Activated B cell treated with CpG ODN at 0.5 μM for 24 hours (primary cell): ENCODE results near the gene WNT7B. TPM values are rescaled to one million over a fixed set of nuclear protein-coding genes. Genes with fewer than 3 reads are reported as not detected.
A peak's percentile ranks its signal among the peaks of the same experiment; 100 is the strongest.

Experiments
- ATAC-seq: fragments of 200-7000 bp; cut with Tn5 transposase; one replicate; pipeline ENCODE4 v1.10.0; 2021; ENCODE audit warnings: low read depth, mild to moderate bottlenecking, moderate library complexity
- CTCF ChIA-PET: fragments of 350-600 bp; sonication (Branson Sonifier 250); formaldehyde crosslinking; loops from one replicate; lab custom pipeline; 2021; ENCODE audit warnings: antibody characterized with exemption; lab: Charles Lee
- POLR2A ChIA-PET: fragments of 350-600 bp; sonication (Branson Sonifier 250); formaldehyde crosslinking; loops from one replicate; lab custom pipeline; 2021; ENCODE audit warnings: antibody characterized with exemption; lab: Charles Lee
- DNase-seq: peaks from one replicate; pipeline ENCODE4 v3.0.0; 2022
- H3K27ac Mint-ChIP-seq: one replicate; pipeline ENCODE4 v1.8.0; 2020; ENCODE audit warnings: mixed read lengths
- H3K27me3 Mint-ChIP-seq: one replicate; pipeline ENCODE4 v1.8.0; 2021; ENCODE audit warnings: mixed read lengths
- H3K36me3 Mint-ChIP-seq: one replicate; pipeline ENCODE4 v1.8.0; 2021; ENCODE audit warnings: low read depth, mixed read lengths
- H3K4me1 Mint-ChIP-seq: one replicate; pipeline ENCODE4 v1.8.0; 2021; ENCODE audit warnings: mixed read lengths
- H3K4me3 Mint-ChIP-seq: one replicate; pipeline ENCODE4 v1.8.0; 2020; ENCODE audit warnings: mild to moderate bottlenecking, mixed read lengths
- H3K9me3 Mint-ChIP-seq: one replicate; pipeline ENCODE4 v1.8.0; 2020; ENCODE audit warnings: mixed read lengths
- intact Hi-C: fragments of 100-400 bp; cut with micrococcal nuclease; formaldehyde crosslinking; loops from one replicate; pipeline ENCODE4 v1.15.1; 2024
- total RNA-seq: library from RNA; stranded (reverse); gene quantifications from 2 replicates; pipeline ENCODE4 v1.2.3, GENCODE V29; 2022
- TF ChIP-seq, protein P1 (sequence below): fragments of 200-600 bp; IDR thresholded peaks from one replicate; pipeline ENCODE4 v1.8.0; 2022; ENCODE audit warnings: antibody characterized with exemption, mild to moderate bottlenecking

WNT7B gene
- total RNA-seq, 1 donor from 2014 or later: not detected

DNA sequence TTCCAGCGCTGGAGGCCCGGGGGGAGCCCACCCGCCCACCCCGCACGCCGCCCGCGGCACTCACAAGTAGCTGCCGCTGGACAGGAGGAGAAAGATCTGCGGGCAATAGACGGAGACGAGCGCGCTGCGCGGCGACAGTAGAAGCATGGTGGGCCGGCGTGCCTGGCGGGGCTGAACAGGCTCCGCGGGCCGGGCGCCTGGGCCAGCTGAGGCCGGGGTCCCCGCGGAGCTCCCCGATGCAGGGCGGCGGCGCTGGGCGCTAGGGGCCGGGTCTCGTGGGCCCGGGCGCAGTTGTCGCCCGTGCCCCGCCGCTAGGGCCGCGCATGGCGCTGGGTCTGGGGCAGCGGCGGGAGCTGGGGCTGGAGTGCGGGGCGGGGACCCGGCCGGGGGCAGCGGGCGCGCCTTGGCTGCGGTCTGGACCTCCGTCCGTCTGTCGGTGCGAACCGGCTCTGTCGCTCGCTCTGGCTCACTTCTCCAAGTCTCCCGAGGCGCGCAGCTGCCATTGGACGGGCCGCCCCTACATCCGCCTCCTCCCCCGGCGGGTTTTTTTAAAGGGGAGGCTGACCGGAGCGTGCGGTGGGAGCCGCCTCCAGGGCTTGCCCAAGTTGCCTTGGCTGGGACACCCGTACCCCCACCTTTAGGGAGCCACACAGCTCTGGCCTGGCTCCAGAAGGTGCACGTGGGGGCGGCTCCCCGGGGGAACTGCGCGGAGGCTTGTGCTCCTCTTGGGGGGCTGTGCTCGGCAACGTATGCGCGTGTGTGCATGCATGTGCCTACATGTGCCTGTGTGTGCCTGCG, 4.7 kb downstream of the WNT7B start:
- ChIA-PET POLR2A (no interaction called here), CTCF (no interaction called here)
- Mint-ChIP-seq H3K36me3 (no peaks in the 10 kb centered on the region), H3K27ac (no peak overlapping the region), H3K4me3 (no peak overlapping the region), H3K9me3 (no peaks in the 10 kb centered on the region), H3K4me1 (peaks cover 21% of the 10 kb centered on the region), H3K27me3 (peaks cover 47% of the 10 kb centered on the region)
- TF ChIP-seq, protein P1, sequence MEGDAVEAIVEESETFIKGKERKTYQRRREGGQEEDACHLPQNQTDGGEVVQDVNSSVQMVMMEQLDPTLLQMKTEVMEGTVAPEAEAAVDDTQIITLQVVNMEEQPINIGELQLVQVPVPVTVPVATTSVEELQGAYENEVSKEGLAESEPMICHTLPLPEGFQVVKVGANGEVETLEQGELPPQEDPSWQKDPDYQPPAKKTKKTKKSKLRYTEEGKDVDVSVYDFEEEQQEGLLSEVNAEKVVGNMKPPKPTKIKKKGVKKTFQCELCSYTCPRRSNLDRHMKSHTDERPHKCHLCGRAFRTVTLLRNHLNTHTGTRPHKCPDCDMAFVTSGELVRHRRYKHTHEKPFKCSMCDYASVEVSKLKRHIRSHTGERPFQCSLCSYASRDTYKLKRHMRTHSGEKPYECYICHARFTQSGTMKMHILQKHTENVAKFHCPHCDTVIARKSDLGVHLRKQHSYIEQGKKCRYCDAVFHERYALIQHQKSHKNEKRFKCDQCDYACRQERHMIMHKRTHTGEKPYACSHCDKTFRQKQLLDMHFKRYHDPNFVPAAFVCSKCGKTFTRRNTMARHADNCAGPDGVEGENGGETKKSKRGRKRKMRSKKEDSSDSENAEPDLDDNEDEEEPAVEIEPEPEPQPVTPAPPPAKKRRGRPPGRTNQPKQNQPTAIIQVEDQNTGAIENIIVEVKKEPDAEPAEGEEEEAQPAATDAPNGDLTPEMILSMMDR: no peak
- ATAC-seq (no peak), DNase-seq (no peak)
- intact Hi-C loops: no loop called here

DNA sequence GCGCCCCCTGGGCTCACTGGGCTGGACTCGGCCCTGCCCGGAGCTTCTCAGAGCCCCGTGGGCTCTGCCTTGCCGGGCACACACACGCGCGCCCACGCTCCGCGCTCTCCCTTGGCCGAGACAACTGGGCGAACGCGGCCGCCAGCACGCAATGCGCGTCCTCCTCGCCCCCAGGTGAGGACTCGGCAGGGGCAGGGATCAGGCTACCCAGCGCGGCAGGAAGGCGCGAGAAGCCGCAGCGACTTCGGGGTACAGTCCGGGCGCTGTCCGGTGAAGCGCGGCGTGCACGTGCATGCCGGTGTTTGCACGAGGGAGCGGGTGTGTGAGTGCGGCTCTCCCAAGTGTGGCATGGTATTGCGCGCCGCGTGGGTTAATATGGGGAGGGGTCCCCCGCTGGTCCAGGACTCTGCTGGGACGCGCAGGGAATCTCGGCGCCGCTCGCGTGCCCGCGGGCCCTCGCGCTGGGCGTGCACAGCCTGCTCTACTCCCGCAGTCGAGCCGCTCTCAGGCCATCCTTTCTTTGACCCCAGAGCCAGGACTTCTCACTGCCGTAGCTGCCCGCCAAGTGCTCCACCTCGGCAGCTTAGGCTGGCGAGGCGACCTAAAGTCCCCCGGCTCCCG, 5.4 kb downstream of the WNT7B start:
- no peaks in the 10 kb centered on the region for H3K9me3 Mint-ChIP-seq
- no peak overlapping the region for H3K27ac Mint-ChIP-seq
- TF ChIP-seq, protein P1: no peak
- no peak overlapping the region for H3K4me3 Mint-ChIP-seq
- no peaks in the 10 kb centered on the region for H3K36me3 Mint-ChIP-seq
- no peak for DNase-seq
- H3K4me1 Mint-ChIP-seq: peaks cover 21% of the 10 kb centered on the region
- intact Hi-C loops: no loop called here
- ATAC-seq: no peak
- ChIA-PET CTCF (no interaction called here), POLR2A (no interaction called here)
- peaks cover 47% of the 10 kb centered on the region for H3K27me3 Mint-ChIP-seq

- intact Hi-C loops: no loop called here
- peaks cover 18% of the 10 kb centered on the region for H3K4me1 Mint-ChIP-seq
Measured at GRCh38 chr22:45970705-45971407, 6.1 kb downstream of the WNT7B start.

DNA sequence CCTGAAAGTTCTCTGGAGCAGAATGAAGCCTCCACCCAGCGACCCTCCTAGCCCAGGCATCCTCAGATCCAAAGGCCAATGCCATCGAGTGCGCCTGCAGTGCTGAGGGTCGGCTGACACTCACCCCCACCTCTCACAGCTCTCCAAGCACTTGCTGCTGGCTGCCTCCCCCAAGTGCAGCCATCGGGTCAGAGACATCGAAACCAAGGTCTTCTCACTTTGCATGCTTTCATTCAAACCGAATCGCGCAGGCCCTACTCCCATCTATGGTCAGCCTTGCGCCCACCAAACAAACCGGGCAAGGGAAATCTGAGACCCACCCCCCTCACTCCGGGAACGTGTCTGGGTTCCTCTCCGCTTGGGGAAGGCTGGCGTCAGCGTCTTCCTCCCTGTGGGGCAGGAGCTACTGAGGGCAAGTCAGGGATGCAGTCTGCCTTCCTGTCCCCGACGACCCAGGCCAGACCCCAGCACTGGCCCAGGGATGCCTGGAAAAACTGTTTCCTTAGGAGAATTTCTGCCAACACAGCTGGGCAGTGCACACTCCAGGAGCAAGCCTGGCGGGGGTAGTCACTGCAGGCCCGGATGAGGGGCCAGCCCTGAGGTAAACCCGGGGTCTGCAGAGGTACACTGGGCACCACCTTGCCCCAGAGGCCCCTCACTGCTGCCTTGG, 7.0 kb downstream of the WNT7B start:
- intact Hi-C loops: no loop called here
- DNase-seq (no peak), ATAC-seq (no peak)
- no peak overlapping the region for H3K4me3 Mint-ChIP-seq
- ChIA-PET CTCF (interaction anchor here (0.8 kb wide), 1 partner anchor 106 kb away, joined by 3 read pairs; no protein-coding TSS in a partner anchor), POLR2A (no interaction called here)
- peaks cover 11% of the 10 kb centered on the region for H3K4me1 Mint-ChIP-seq
- no peaks in the 10 kb centered on the region for H3K9me3 Mint-ChIP-seq
- H3K27me3 Mint-ChIP-seq: peaks cover 48% of the 10 kb centered on the region
- TF ChIP-seq, protein P1: no peak
- H3K36me3 Mint-ChIP-seq: no peaks in the 10 kb centered on the region
- H3K27ac Mint-ChIP-seq: no peak overlapping the region

More at GRCh38 chr22:45970705-45971407, 6.1 kb downstream of the WNT7B start:
- DNase-seq (no peak), ATAC-seq (no peak)
- Mint-ChIP-seq H3K27ac (no peak overlapping the region), H3K27me3 (peaks cover 50% of the 10 kb centered on the region), H3K4me3 (peak overlapping the region; percentile 38), H3K36me3 (no peaks in the 10 kb centered on the region), H3K9me3 (no peaks in the 10 kb centered on the region)
- POLR2A ChIA-PET: no interaction called here
- TF ChIP-seq, protein P1: no peak
- CTCF ChIA-PET: no interaction called here
